WTC11 (cell line): Measurements from ENCODE around the gene RXRA.

ENCODE experiments used
- ARID4B ChIP-seq: sonication (generic); formaldehyde crosslinking; IDR thresholded peaks from 2 replicates; pipeline ENCODE4 v1.8.0; 2023; ENCODE audit warnings: missing genetic modification reagents, mild to moderate bottlenecking, borderline replicate concordance
- CTCF ChIP-seq: fragments of 200-600 bp; IDR thresholded peaks from 2 replicates; pipeline ENCODE4 v1.8.0; 2022; ENCODE audit warnings: antibody characterized with exemption
- E2F5 ChIP-seq: sonication (generic); formaldehyde crosslinking; IDR thresholded peaks from 2 replicates; pipeline ENCODE4 v1.8.1; 2022; ENCODE audit warnings: mild to moderate bottlenecking, moderate library complexity, missing genetic modification reagents
- ESRRA ChIP-seq: sonication (generic); formaldehyde crosslinking; IDR thresholded peaks from 2 replicates; pipeline ENCODE4 v1.8.1; 2022; ENCODE audit warnings: mild to moderate bottlenecking, missing genetic modification reagents, borderline replicate concordance
- GABPB1 ChIP-seq: sonication (generic); formaldehyde crosslinking; IDR thresholded peaks from 2 replicates; pipeline ENCODE4 v1.8.1; 2023; ENCODE audit warnings: mild to moderate bottlenecking, missing genetic modification reagents
- SP1 ChIP-seq: sonication (generic); formaldehyde crosslinking; conservative IDR thresholded peaks from 2 replicates; pipeline ENCODE4 v1.8.1; 2022; ENCODE audit warnings: missing genetic modification reagents

- TF ChIP-seq GABPB1 (CRISPR knock-in tag): no peak
- TF ChIP-seq CTCF: no peak
- TF ChIP-seq ESRRA (CRISPR knock-in tag): no peak
- no peak for TF ChIP-seq SP1 (CRISPR knock-in tag)
- TF ChIP-seq E2F5 (CRISPR knock-in tag): no peak
- no peak for TF ChIP-seq ARID4B (CRISPR knock-in tag)
Measured at GRCh38 chr9:134325096-134325812, 1.0 kb upstream of the RXRA start.
